GM21367 (cell line): ENCODE results near the gene PTGDS.

Experiments
- ATAC-seq: cut with Tn5 transposase; IDR thresholded peaks from one replicate; pipeline ENCODE4 v1.9.1; 2021; ENCODE audit not compliant: unreplicated experiment

The PTGDS gene

DNA sequence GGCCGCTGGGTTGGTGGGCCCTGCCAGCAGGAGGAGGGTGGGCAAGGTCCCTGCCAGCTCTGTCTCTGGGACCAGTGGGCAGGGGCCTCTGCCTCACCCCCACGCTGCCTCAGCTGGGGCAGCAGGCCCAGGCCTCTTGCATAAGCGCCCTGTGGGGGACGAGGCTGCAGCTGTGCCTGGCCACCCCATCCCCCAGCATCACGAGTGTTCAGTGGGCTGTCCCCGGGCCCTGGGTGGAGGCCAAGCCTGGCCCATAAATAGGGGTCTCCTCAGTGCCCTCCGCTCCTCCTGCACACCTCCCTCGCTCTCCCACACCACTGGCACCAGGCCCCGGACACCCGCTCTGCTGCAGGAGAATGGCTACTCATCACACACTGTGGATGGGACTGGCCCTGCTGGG lies at the start of gene PTGDS:
Gene PTGDS, plus strand, starts transcription at position 282 of the 400 bp plus-strand sequence. Its CDS starts 75 bp downstream, at position 357.
- ATAC-seq, result no peak

DNA sequence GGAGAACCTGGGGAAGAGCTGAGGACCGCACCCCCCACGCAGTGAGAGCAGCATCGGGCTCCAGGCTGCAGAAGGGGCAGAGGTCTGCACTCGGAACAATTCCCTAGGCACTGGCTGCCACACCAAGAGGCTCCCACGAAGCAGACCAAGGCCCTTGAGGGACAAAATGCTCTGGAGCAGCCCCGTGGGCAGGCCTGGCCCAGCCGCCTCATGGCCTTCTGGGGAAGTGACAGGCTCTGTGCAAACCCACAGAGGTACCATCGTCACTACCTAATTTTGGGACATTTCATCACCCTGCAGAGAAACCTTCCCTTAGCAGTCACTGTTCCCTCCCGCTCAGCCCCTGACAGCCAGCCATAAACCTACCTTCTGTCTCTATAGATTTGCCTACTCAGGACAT lies 48.7 kb upstream of the PTGDS start:
- ATAC-seq, result no peak

DNA sequence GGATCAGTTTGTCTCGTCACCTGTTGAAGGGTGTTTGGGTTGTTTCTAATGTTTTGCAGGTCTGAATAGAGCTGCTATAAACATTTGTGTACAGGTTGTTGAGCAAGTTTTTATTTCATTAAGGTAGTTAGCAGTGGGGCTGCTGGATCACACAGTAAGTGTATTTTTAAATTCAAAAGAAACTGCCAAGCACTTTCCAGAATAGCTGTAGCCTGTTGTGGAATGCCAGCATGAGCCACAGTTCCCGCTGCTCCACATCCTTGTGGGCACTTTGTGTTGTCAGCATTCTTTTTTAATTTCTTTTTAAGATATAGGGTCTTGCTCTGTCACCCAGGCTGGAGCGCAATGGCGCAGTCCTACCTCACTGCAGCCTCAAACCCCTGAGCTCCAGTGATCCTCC lies 47.3 kb upstream of the PTGDS start:
- no peak for ATAC-seq

DNA sequence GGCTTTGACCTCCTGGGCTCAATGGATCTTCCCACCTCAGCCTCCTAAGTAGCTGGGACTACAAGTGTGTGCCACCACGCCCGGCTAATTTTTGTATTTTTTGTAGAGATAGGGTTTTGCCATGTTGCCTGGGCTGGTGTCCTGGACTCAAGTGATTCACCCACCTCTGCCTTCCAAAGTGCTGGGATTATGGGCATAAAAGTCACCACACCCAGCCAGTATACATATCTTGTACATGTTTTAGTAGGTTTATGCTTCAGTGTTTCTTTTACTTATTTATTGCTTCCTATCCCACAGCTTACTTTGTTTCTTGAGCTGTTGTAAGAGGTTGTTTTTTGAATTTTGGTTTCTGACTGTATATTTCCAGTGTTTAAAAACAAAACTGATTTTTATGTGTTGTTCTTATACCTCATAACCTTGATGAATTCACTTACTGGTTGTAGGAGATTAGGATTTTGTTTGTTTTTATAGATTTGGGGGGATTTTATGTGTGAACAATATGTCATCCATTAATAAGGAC lies 45.6 kb upstream of the PTGDS start:
- no peak for ATAC-seq

GRCh38 chr9:136934277-136934676 lies 43.0 kb upstream of the PTGDS start:
- no peak for ATAC-seq

GRCh38 chr9:136935651-136936050 lies 41.7 kb upstream of the PTGDS start:
- no peak for ATAC-seq

- ATAC-seq, result no peak
These were observed 40.6 kb upstream of the PTGDS start for GRCh38 chr9:136936645-136937170.

DNA sequence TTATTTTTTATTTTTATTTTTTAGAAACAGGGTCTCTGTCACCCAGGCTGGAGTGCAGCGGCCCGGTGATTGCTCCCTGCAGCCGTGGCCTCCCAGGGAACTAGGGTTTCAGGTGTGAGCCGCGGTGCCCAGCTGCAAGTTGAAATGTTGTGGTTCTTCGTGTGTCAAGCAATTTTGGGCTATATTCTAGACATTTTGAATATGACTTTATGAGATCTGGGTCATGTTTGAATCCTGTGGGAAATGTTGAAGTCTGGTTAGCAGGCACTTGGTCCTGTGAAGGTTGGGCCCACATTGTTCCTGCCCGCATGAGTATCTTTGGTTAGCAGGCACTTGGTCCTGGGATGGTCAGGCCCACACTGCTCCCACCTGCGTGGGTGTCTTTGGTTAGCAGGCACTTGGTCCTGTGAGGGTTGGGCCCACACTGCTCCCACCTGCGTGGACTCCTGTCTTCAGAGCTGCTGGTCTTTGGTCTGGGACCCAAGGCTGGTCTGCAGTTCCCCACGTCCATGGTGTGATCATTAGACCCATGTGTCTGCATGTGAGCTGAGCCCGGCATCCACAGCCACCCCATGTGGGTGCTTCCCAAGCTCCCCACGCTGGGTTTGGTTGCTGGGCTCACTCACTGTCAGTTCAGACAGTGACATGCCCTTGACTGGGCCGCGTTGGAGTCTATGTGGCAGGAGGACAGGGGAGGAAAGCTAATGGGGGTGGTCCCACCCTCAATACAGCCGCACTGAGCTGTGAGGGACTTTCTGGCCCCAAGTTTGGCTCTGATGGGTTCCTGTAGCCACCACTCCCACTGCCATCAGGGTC lies 39.9 kb upstream of the PTGDS start:
- no peak for ATAC-seq

DNA sequence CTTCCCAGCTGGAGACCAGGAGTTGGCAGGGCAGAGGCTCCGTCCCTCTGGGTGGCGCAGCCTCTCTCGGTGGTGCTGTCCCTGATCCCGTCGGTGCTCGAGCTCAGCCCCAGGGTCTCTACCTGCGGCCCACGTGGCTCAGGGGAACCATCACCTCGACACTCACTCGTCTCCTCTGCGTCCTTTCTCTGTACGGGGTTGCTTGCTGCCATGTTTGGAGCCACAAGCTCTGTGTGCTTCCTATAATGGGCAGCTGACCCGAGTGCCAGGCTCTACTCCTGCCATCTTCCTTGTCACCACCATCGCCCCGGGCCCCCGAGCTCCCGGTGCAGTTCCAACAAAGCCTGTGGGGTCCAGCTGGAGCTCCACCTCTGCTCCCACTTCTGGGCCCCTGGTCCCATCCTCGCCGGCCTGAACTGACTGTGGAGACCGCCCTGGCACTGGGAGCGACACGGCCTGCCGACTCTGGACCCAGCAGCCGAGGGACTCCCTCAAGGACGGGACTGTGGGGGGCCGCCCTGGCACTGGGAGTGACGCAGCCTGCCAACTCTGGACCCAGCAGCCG lies 37.8 kb upstream of the PTGDS start:
- no peak for ATAC-seq

- ATAC-seq, result no peak
These were observed 37.2 kb upstream of the PTGDS start for GRCh38 chr9:136939996-136940525.

DNA sequence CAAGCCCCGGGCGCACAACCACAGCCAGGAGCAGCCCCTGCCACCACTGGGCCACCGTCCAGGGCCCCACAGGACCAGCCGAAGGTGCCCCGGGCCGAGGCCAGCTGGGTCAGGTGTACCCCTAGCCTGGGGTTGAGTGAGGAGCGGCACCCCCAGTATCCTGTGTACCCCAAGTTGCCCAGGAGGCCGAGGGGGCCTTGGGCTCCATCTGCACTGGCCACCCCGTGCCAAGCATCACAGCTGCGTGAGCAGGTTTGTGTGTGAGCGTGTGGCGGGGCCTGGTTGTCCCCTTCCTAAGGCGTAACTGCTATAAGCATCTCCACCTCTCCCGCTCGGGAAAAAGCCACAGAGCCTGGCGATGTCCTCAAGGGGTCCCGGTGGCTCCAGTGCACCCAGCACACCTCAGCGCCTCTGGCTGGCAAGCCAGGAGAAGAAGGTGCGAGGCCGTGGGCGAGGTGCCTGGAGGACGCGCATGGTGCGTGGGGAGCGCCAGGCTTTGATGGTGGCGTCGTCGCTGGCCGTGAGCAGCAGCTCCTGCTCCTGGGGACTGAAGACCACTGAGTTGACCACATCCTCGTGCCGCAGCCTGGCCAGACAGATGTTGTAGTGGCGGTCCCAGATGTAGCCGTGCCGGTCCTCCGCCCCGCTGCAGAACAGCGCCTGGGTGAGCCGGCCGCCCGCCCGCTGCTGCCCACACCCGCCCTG lies 36.6 kb upstream of the PTGDS start:
- ATAC-seq, result no peak

- no peak for ATAC-seq
These were observed 35.8 kb upstream of the PTGDS start for GRCh38 chr9:136941231-136942111.

GRCh38 chr9:136942112-136942880 lies 35.0 kb upstream of the PTGDS start:
- no peak for ATAC-seq

DNA sequence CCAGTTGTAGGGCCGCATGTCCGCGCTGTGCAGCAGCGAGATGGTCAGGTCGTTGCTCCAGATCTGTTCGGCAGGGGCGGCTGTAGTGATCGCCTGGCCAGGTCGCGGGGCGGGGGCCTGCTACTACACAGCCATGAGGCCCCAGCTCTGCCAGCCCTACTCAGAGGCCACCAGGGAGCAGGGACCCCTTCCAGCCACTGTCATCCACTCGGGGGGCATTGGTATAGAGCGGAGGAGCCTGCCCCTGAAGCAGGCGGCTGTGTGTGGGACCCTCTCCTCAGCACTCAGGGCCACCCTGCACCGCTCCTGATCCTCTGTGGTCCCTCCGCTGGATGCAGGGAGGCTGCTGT lies 34.4 kb upstream of the PTGDS start:
- ATAC-seq, result no peak

- ATAC-seq, result peak; percentile 1
These were observed 33.8 kb upstream of the PTGDS start for GRCh38 chr9:136943291-136944211.

GRCh38 chr9:136944212-136944518 lies 33.1 kb upstream of the PTGDS start:
- ATAC-seq, result peak; percentile 26

- ATAC-seq, result peak; percentile 70
These were observed 32.6 kb upstream of the PTGDS start, which contains the start of the genes C8G and FBXW5 for GRCh38 chr9:136944519-136945332. Gene C8G (plus strand): TSS chr9:136945243. CDS start chr9:136945321, 78 bp downstream. Gene FBXW5 (minus strand): TSS chr9:136944738. CDS start chr9:136944083, 655 bp downstream.
